Globus pallidus (tissue), 1 donor: ENCODE results near the gene PEMT.

Experiments used
- DNase-seq: peaks from one replicate; pipeline ENCODE4 v3.0.0-alpha.2; 2015; ENCODE audit warnings: low spot score

Gene PEMT

DNA sequence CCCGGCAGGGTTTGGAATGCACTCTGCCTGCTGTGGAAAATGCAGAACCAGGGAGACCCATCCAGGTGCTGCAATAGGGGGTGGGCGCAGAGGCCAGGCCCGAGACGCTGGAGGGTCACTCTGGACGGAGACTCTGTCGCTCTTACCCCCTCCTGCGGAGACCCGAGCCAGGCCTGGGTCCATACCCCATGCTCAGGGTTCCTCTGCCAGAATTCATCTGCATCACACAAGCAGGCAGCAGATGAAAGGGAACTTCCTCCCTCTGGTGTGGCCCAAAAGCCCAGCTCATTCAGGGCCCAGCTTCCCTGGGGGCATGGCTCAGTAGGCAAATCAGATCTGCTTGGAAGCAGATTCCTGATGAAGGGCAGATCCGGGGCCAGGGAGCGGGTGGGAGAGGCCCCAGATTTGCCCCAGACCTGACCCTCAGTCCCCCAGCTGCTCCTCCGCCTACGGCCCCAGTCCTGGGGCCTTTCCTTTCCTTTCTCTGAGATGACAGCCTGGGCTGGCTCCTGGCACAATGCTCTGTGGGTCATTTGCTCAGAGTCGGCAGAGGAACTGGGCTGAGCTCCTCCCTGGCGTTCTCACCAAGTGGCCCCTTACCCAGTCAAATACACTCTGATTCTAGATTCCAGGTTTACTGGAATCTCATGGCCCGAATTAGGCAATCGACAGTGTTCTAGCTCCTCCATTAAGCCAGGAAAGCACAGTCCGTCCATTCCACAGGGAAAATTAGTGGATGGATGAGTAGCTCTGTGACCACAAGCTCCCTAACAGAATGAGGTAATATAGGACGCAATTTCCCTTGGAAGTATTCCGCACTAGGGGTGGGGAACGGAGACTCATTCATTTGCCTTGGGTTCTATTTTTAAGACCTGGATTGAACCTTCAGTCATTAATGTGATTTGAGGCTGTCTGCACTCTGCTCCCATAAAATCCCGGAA lies 76.2 kb downstream of the PEMT start:
- no peak for DNase-seq

GRCh38 chr17:17514361-17514992 lies 77.0 kb downstream of the PEMT start:
- DNase-seq, result no peak

- DNase-seq, result no peak
These were observed 77.9 kb downstream of the PEMT start for GRCh38 chr17:17513626-17514025.

DNA sequence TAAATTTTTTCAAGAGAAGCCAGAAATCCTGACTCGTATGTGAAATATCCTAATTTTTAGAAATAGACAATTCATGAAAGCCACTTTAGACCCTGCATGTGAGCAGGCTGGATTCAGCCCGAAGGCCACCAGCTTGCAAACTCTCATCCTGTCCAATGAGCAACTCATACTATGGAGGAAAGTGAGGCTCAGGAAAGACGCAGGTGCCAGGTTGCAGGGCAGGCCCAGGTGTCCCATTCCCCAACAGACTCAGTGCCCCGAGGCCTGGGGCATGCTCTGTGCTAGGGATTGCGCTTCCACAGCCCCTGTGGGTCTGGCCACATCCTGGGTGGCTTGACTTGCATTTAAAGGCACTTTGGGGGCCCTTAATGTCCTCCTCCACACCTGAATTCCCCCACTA lies 78.6 kb downstream of the PEMT start:
- DNase-seq, result no peak

- DNase-seq, result no peak
These were observed 79.3 kb downstream of the PEMT start for GRCh38 chr17:17511881-17512858.

- DNase-seq, result no peak
These were observed 80.2 kb downstream of the PEMT start for GRCh38 chr17:17511293-17511741.

- no peak for DNase-seq
These were observed 80.8 kb downstream of the PEMT start for GRCh38 chr17:17510456-17511292.

DNA sequence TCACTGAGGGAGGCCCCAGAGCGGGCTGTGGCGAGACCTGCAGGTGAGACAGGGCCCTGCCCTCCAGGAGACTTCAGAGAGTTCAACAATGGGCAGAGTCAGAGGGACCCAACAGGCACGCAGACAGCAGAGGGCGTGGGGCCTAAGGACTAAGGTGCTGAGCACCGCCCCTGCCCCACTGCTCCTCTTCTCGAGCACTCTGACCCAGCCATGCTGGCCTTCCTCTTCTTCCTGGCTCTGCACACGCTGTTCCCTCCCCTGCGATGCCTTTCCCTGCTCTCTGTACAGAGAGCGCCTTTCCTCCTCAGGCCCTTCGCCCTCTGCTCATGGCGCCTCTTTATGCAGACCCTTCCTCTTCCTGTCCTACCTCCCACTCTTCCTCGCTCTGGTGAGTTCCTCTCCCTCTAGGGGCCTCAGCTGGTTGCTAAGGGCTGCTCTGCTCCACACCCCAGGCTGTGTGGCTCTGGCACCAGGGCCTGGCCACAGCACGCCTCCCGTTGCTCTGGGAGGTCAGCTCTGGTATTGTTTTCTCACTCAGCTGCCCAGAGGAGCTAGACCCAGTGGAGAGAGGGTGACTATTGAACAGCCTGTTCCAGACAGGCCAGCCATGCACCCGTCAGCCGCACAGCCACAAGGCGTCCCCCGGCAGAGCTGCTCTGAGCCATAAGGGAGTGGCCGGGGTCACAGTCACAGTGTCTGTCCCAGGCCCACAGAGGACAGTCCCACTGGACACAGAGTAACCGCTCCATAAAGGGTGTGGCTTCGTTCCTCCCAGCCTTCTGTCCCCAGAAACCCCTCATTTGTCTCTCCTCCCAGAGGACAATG lies 81.7 kb downstream of the PEMT start:
- DNase-seq, result no peak

GRCh38 chr17:17508646-17509591 lies 82.6 kb downstream of the PEMT start:
- no peak for DNase-seq

DNA sequence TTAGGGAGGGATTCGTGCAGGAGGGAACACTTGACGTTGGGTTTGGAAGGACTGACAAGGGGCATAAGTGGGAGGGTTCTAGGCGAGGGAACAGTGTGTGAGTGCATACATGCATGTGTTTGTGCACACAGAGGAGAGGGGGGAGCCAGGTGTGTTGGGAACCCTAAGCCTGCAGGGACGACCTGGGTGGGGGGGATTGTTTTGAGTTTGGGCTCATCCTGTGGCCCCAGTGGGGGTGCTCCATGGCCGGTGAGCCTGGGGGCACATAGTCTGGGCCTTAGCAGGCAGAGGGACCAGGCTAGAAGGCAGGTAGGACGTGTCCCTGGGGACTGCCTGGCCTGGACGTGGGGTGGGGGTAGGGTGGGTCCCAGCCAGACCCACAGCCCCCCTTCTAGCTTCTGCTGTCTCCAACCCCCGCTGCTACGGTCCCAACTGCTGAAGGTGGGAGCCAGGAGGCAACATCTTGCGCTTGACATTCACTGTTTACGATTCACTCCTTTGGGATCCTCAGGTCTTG lies 83.4 kb downstream of the PEMT start:
- DNase-seq, result no peak

GRCh38 chr17:17507465-17508011 lies 84.0 kb downstream of the PEMT start:
- DNase-seq, result no peak

DNA sequence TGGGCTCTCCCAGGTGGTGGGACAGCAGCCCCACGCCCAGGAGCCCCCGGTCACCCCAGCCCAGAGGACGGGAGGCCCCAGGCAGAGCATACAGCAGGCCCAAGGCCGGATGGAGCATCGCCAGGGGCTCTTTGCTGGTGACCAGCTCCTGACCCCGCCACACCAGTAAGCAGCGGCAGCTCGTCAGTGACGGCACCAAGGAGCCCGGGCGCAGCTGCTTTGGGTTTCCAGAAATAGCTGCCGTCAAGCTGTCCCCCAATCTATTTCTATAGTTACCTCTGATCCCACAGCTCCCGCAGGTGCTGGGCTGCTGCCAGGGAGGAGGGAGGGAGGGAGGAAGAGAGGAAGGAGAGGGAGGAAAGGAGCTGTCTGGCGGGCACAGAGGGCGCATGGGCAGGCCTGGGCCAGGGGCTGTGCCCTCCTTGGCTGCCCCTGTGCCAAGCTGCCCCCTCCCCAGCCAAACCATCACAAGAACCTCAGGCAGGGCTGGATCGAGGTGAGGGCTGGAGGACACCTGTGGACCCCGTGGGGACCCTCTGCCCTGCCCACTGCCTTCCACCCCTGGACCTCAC lies 84.5 kb downstream of the PEMT start:
- peak; percentile 34 for DNase-seq

GRCh38 chr17:17506181-17506741 lies 85.2 kb downstream of the PEMT start:
- DNase-seq, result peak; percentile 37

DNA sequence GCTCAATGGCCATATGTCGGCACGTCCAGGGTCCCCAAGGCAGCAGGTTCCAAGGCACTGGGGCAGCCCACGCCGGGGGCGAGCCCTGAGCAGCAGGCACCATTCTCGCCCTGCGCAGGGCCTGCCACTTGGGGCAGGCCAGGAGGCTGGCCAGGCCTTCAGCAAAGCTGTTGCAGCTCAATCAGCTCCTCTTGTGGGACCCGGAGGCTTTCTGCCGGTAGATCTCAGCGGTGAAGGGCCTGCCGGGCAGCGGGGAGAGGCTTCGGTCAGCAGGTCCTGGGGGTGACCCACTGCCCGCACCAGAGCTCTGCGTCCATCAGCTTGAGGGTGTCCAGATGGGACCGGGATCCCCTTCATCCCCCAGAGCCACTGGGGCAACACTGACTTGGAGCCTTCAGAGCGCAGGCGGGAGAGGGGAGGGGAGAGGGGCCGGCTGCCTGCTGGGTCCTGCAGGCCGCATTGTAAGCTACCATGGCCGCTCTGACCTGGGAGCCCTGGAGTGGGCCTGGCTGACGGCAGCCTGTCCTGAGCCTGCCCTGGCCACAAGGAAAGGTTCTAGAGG lies 85.8 kb downstream of the PEMT start:
- DNase-seq, result no peak

DNA sequence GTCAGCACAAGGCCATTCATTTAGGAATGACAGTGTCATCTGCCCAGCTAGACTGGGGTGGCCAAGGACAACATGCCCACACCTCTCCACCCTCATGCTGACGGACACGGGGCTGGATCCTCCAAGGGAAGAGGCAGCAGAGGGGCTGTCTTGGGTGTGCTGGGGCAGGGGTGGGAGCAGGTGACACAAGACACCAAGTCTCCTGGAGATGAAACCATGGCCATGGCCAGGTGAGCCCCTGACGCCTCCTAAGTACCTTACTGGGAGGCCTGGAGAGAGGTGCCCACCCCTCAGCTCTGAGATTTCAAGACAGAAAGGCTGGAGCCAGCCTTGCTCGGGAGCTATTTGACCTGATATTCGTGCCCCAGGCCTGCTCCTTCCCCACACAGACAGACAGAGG lies 86.4 kb downstream of the PEMT start:
- DNase-seq, result no peak

DNA sequence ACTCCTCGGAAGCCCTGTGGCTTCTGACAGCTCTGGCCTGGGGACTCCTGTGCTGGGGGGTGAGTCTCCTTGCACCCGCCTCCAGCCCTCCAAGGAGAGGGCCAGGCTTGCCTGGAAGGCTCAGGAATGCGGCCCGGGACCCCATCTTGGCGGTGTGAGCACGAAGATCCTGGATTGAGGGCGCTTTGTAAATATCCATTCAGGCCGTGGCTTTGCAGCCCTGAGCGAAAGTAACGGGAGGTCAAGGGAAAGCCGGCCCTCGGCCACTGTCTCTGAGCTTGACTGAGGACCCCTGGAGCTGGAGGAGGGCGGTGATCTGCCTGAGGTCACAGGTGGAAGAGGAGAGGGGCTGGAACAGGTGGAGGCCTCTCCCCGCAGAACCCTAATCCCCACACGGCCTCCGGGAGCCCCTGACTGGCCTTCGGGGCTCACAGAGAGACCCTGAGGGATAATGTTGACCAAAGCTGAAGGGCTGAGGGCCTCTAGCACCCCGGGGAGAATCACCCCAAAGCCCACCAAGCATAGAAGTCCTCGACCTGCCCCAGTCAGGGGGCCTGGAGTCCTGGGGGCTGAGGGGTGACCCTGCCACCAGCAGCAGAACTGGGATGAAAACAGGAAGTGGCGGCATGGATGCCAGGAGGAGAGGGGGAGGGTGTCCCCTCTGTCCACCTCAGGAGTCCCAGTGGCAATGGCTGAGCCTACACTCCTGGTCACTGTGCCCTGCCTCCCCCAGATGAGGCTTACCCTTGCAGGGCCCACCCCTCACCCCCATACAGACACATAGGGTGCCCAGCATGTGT lies 87.0 kb downstream of the PEMT start:
- DNase-seq, result no peak
